IPS-11a (cell line): ENCODE data around the gene NUCB2.
A peak's percentile ranks its signal among the peaks of the same experiment; 100 is the strongest.
"Not testable (repeated sequence)": the region's sequence is repeated elsewhere in the genome, so short reads cannot be mapped to it uniquely, and the experiment has no call there.

Experiments used
- H3K4me3 ChIP-seq: one replicate; pipeline ENCODE4 v1.5.1; 2013; ENCODE audit warnings: low read depth, low read length, control low read depth

Gene NUCB2

GRCh38 chr11:17268500-17268899, 8.0 kb upstream of the NUCB2 start:
- H3K4me3 ChIP-seq: not testable (repeated sequence)

- no peak overlapping the region for H3K4me3 ChIP-seq
Observed at GRCh38 chr11:17268902-17269301, 7.6 kb upstream of the NUCB2 start.

DNA sequence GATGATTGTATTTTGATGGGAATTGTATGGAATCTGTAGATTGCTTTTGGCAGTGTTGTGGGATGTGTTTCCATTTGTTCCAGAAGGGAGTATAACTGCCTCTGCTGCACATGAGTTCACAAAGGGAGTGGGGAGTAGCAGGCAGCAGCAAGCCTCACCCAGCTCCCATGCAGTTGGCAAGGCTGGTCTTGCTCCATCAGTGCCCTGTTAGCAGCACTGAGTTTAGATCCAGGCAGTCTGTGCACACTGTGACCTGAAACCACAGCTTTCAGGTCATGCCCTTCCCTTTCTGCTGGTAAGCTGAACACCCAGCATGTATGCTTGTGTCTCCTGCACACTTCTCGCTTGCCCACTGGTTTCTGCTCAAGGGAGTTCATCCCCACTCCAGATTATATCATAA, 3.7 kb upstream of the NUCB2 start:
- H3K4me3 ChIP-seq: no peak overlapping the region

GRCh38 chr11:17273211-17273610, 3.3 kb upstream of the NUCB2 start:
- H3K4me3 ChIP-seq: no peak overlapping the region

GRCh38 chr11:17273668-17274282, 2.8 kb upstream of the NUCB2 start:
- H3K4me3 ChIP-seq: no peak overlapping the region

GRCh38 chr11:17275400-17276235, 921 bp upstream of the NUCB2 start:
- H3K4me3 ChIP-seq: peak overlapping the region; percentile 62

DNA sequence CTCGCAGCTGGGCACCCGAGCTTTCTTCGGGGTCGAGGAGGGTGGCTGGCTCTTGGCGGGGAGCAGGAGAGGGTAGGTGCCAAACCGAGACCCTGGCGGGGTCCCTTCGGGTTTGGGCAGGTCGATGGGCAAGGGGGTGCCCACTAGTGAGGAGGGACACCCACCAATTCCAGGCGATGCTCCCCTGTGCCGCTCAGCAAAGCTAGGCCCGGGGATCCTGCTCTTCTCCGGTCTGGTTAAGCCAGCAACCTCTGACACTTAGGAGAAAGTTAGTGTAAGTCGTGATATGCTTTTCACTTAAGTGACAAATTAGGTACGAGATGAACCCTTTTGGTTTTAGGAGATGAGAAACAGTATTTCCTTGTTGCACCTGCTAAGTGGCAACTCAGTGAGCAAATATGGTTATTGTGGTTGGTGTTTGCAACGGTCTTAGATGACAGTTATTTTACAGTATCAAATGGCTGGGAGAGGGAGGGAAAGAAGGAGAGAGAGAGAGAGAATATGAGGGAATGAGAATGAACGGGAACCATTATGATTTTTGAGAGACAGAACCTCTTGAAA, 565 bp downstream of the NUCB2 start:
- H3K4me3 ChIP-seq: peak overlapping the region; percentile 63

- H3K4me3 ChIP-seq: no peak overlapping the region
Observed at GRCh38 chr11:17280494-17281127, 4.1 kb downstream of the NUCB2 start.

DNA sequence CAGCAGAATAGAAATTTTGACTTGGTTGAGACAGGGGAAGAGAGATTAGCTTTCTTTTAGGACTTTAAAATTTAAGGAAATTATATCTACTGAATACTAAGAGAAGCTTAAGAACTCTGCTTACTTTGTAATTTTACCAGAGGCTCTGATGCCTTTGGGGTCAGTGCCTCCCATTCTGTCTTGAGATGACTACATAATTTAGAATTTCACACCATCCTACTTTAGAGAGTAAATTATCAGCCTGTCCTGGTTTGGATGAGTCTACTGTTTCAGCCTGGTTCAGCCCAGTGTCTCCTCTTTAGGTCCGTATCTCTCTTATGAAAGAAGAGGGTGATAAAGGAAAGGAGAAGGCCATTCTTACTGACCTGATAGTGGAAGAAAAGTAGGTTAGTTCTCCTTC, 9.8 kb downstream of the NUCB2 start:
- no peak overlapping the region for H3K4me3 ChIP-seq

GRCh38 chr11:17287058-17287457, 10.5 kb downstream of the NUCB2 start:
- no peak overlapping the region for H3K4me3 ChIP-seq

GRCh38 chr11:17291710-17292109, 15.2 kb downstream of the NUCB2 start:
- H3K4me3 ChIP-seq: no peak overlapping the region

- H3K4me3 ChIP-seq: no peak overlapping the region
Observed at GRCh38 chr11:17293311-17293710, 16.8 kb downstream of the NUCB2 start.

- no peak overlapping the region for H3K4me3 ChIP-seq
Observed at GRCh38 chr11:17294033-17294432, 17.5 kb downstream of the NUCB2 start.

DNA sequence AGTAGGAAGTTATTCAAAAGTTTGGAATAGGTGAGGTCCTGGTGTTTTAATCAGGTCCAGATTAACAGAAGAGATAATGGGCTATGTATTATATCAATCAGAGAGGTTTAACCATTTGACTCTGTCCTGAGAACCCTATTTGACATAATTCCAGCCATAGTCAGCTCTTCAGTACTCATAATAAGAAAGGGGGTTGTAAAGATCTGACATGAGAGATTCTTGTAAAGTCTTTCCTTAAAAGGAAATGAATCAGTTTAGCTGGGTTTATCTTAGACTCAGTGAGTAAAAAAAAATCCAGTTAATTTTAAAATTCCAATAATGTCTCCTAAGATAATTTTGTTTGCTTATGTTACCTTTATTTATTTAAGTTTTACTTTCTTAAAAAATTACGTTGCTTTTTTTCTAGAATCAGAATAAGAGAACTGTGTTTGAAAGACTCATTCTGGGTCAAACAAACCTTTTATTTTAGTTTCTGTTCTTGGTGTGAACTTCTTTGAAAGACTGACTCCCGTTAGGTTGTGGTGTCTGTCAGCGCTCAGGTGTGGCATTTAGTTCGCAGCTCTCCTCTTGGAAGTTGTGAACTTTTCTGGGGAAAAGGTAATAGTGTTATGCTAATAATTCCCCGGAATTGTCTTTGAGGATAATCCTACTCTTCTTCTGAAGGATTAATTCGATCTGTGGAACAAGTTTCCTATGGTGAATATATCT, 20.5 kb downstream of the NUCB2 start:
- no peak overlapping the region for H3K4me3 ChIP-seq

DNA sequence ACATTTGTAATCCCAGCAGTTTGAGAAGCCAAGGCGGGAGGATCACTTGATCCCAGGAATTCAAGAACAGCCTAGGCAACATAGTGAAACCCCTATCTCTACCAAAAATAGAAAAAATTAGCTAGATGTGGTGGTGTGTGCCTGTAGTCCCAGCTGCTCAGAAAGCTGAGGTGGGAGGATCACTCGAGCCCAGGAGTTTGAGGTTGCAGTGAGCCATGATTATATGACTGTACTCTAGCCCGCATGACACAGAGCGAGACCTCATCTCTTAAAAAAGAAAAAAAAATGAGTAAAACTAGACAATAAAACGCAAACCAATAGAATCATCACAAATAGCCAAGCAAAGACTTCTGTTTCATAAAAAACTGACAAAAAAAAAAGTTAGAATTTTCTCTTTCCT, 21.8 kb downstream of the NUCB2 start:
- no peak overlapping the region for H3K4me3 ChIP-seq

- H3K4me3 ChIP-seq: no peak overlapping the region
Observed at GRCh38 chr11:17300372-17300771, 23.8 kb downstream of the NUCB2 start.

- no peak overlapping the region for H3K4me3 ChIP-seq
Observed at GRCh38 chr11:17313349-17314231, 37.1 kb downstream of the NUCB2 start.

DNA sequence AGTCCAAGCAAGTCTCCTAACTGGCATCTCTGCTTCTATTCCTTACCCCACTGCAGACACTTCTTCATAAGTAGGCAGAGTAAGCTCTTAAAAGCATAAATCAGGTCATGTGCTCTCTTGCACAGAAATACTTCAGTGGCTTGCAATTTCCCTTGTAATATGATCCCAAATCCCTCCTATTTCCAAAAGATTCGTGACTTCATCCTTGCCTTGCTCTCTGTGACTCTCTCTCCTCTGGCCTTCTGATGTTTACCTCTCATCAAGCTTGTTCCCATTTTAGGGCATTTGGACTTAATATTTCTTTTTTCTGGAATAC, 37.7 kb downstream of the NUCB2 start:
- no peak overlapping the region for H3K4me3 ChIP-seq

DNA sequence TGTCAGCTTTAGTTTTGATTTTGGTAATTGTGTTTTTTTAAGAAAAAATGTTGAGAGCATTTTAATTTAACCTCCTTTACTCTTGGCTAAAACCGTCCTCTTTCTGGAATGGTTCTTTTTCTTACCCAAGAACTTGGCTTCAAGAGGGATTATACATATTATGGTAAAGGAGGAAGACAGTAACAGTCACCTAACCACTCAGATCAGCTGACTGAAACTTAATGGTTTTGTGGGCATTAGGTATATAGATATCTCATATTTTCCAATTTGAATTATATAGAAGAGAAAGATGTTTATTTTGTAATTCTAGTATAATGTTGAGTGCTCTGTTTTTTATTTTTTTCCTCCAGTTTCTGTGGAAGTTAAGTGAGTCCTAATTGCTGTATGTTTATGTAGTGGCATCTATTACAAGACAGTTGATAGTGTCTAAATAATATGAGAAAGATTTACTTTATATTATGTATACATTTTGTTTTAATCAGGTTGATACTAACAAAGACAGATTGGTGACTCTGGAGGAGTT, 38.4 kb downstream of the NUCB2 start:
- no peak overlapping the region for H3K4me3 ChIP-seq

GRCh38 chr11:17328871-17329494, 52.4 kb downstream of the NUCB2 start:
- no peak overlapping the region for H3K4me3 ChIP-seq
